GM19452 (cell line): Measurements from ENCODE around the gene B3GNT9.

Experiments
- ATAC-seq: cut with Tn5 transposase; IDR thresholded peaks from one replicate; pipeline ENCODE4 v1.9.1; 2021; ENCODE audit not compliant: unreplicated experiment

B3GNT9 gene

DNA sequence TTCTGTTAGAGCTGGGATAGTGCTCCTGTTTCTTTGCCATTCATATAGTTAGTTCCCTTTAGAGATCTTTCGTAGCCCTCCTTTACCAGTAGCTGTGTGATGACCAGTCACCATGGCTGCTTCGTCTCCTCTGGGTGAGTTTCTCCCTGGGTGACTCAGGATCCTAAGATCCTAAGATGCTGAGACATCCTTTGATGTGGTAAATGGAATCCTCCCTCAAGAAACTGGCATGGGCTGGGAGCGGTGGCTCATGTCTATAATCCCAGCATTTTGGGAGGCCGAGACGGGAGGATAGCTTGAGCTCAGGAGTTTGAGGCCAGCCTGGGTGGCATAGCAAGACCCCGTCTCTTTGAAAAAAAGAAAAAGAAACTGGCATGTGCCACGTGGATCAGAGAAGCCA is 35.2 kb downstream of the B3GNT9 start:
- no peak for ATAC-seq

DNA sequence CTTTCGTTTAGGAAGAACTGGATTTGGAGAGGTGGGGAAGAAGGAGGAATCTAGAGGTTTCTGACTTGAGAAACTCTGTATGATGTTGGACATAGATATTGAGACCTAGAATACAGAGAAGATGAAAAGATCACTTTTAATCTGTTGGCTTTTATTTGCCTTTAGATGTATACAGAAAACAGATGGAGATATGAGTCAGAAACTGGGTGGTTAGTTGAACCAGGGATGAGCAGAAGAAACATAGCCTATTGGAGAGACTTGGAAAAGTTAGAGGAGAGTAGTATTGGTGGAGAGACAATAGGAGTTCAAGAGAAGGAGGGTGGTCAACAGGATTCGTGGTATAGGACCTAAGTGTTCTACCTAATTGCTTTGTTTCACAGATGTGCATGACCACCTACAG is 36.0 kb downstream of the B3GNT9 start:
- no peak for ATAC-seq

DNA sequence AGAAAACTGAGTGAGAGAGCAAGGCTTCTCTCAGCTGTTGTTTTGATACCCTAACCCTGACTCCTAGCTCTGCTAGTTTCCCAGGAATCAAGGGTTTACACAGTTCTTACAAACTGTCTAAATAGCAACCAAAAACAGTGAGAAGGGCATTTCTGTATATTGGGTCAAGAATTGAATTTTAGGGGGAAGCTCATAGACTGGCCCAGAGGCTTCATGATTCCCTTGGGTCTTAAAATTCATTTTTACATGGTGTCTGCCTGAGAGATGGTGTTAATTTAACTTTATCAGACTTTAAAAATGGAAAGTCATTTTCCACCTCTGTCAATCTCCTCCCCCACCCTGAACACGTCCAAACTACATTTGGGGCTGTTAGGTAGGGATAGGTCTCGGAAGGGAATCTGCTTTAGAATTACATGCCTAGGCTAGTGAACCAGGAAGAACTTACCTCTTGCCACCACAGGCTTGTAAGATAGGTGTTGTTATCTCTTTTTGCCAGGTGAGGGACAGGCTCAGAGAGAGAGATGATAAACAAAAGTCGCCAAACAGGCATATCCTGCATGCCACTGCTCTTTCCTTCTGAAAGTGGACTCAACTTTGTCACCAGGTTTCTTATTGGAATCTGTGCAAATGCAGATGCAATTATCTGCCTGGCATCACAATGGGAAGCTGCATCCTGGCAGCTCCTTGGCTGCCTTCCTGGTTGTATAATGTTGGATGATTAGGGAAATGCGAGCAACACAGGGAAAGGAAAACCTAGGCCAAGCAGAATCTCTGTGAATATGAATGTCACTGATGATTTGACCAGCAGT is 38.0 kb downstream of the B3GNT9 start:
- ATAC-seq: no peak

DNA sequence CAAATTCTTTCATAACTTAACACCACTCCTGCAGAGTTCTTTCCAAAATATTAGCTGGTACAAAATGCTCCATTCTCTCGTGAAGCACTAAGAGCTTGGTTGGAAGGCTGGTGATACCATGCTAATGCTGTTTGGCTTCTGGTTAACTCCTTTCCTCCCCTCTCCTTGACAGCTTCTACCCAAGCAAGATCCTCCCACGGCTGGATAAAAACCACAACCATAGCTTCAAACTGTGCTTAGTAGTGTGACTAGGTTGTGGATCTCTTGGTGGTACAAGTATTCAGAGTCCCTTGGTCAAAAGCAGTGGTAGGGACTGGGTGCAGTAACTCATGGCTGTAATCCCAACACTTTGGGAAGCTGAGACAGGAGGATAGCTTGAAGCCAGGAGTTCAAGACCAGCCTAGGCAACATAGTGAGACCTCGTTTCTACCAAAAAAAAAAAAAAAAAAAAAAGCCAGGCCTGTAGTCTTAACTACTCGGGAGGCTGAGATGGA is 38.8 kb downstream of the B3GNT9 start:
- no peak for ATAC-seq

DNA sequence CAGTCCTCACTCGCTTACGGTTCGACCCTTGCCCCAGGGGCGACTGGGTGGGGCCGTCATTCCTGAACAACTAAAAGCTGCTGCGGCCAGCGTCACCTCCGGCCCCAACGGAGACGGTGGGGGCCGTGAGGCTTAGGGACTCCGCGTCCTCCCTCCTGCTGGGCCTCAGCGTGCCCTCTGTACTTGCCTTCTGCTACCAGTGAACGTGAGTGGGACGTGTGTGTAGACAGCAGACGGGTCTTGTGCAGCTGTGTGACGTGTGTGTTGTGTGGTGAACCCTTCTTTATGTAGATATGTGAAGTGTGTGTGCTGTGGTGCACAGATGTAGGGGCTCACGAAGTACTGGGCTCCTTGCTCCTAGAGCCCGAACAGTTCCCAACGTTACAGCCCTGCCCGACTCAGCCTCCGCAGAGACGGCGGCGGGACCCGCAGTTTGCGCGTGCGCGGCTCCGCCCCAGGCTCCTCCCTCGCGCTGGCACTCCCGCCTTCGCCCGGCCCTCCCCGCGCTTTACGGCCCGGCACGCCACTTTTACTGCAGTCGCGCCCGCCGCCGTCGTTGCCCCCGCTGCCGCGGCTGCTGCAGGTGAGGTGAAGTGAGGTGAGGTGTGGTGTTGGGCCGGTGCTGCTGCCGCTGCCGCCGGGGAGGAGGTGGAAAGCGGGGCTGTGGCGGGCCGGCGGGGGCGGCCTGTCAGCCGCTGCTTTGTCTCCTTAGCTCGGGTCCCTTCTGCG is 41.2 kb downstream of the B3GNT9 start, which contains the start of gene PHAF1:
Gene PHAF1, plus strand, starts transcription at position 535 of the 729 bp plus-strand sequence. CDS start 235 bp downstream, outside the sequence.
- peak; percentile 76 for ATAC-seq

DNA sequence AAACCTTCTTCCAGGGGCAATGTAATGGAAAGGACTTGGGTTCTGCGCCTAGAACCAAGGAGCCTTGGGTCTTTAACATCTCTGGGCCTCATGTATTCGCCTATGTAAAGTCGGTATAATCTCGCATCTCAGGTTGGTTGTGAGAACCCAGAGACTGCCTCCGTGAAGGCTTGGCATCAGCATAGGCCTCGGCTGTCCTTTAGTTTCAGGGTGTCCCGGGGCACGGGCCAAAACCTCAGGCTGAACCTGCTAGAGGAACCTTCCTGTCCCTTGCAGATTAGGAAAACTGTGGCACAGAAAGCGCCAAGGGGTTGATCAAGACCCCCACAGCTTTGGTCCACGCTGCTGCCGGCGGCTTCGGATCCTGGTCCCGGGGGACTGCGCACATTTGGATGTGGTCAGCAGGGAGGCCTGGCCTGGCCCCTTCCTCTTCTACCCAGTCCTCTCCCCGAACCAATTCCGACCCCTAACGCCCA is 41.8 kb downstream of the B3GNT9 start:
- no peak for ATAC-seq

DNA sequence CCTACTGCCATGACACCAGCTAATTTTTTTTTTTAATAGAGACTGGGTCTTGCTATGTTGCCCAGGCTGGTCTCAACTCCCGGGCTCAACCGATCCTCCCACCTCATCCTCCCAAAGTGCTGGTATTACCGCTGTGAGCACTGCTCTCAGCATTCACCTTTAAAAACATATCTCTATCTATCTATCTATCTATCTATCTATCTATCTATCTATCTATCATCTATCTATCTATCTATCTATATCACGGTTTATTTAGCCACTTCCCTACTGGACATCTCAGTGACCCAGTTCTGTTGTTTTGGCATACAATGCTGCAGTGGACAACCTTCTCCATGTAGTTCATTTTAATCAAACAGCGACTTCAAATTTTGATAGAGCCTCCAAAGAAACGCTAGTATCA is 42.3 kb downstream of the B3GNT9 start:
- no peak for ATAC-seq

DNA sequence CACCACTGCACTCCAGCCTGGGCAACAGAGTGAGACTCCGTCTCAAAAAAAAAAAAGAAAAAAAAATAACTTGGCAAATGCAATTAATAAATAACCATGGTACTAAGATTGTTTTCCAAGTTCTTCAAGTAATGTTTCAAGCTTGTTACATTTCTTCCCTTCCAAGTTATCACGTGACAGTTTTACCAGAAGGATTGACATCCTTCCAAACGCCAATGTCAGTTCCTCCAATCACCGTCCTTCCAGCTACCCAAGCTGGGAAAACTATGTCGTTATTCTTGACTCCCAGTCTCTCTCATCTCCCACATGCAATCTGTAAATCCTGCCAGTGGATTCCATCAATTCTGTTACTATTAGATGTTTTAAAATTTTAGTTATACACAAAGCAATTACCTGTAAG is 44.9 kb downstream of the B3GNT9 start:
- ATAC-seq: no peak

DNA sequence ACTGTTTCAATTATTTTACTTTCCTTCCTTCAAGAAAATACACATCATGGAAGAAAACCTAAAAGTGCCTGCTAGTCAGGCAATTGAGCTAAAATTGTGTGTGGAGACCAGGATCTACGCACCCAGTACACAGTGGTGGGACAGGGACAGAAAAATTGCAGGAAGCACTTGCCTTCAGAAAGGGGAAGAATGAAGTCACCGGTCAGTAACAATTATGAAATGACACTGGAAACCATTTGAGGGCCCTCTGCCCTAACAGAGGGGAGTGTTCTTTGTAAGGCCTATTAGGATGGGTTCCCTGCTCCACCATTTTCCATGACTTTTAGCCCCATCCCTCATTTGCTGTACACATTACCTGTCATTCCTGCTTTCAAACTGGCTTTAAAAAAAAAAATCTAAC is 45.6 kb downstream of the B3GNT9 start:
- no peak for ATAC-seq

DNA sequence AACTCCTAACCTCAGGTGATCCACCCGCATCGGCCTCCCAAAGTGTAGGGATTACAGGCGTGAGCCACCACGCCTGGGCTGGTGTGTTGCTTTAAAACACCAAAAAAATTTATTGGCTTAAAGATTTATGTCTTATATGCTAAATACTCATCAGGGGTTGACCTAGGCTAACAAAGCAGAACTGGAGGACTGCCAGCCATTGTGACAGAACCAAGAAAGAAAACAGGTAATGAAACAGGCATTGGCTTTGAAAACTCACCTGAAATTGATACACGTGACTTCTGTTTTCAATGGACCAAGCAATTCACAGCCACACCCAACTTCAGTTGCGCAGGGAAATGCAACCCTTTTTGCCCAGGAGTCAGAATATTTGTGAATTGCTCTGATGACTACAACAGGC is 46.0 kb downstream of the B3GNT9 start:
- no peak for ATAC-seq

DNA sequence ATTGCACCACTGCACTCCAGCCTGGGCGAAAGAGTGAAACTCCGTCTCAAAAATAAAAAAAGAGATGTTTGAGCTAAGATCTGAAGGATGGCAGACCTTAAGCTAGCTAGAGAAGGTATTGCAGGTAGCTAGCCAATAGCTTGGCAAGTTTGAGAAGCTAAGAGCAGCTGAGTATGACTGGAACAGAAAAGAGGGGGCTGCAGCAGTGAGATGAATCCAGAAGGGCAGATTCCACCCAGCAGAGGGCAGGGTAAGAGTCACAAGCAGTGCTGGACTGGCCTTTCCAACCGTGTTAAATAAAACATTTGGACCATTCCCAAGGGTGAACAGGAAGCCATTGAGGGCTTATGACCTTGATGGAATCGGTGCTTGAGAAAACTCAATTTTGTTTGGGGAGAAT is 46.7 kb downstream of the B3GNT9 start:
- ATAC-seq: no peak

DNA sequence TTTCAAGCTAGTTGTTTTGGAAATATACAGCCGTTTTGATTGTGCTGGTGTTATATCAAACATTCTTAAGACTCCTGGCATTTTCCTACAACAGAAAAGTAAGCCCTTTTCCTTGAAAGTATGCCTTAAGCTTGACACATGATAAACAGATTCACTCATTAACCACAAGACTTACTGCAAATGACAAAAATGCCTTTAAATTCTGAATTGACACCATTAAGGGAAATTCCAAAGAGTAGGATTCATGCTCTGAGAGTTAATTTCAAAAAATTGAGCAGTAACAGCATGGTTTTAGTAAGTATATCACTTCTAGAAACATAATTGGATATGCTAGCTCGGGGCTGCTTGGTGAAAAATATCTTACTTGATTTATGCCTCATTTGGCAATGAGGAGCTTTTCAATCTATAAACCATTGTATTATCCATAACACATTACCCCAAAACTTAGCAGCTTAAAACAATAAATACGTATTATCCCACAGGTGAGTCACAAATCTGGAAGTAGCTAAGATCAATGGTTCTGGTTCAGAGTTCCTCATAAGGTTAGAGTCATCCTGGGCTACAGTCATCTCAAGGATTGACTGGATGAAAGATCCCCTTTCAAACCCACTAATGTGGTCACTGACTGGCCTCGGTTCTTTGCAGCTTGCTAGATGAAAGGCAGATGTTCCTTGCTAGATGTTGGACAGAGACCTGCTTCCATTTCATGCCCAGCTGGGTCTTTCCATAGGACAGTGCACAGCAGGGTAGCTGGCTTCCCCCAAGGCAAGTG is 49.3 kb downstream of the B3GNT9 start:
- no peak for ATAC-seq

DNA sequence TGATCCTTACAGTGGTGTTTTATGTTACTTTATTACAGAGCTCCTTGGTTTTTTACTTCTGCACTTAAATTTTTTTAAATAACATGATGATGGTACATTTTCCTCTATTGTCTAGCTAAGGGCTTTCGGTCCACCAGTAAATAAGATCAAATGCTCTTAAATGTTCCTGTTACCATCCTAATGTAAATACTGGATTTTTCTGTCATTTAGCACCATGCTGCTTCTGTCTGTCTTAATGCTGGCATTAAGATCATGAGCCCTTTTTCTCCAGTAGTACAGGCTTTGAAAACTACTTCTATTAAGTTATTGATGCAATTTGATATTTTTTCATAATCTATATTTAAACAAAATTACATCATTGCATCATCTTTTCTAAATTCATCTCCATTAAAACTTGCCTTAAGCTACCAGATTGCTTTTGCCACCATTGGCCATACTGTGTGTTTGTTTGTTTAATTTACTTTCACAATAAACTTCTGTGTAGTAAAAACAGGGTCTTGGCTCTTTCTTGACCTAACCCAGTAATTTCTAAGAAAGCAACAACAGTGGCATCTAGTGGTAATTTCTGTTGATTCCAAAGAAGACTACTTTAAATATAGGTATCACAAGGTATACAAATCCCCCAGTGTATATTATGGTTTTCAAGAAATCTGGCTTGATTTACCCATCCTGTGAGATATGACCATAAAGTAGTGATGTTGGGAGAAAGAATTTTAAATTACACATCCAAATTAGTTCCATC is 50.1 kb downstream of the B3GNT9 start:
- ATAC-seq: no peak

DNA sequence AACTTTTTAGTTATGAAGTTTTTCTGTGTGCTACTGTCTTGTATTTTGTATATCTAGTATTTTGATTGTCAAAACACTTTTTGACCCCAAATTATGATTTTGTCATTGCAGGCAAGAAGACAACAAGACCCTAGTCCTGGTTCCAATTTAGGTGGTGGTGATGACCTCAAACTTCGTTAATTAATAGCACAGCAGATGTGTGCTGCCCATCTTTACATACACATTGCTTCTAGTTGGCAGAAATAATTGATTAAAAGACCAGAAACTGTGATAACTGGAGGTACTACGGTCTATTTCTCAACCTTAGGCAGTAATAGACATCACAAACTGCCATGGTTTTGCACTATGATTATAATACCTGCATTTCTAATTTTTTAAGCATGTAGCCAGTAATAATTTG is 52.2 kb downstream of the B3GNT9 start:
- ATAC-seq: no peak
